Chondrocyte (in vitro differentiated cells): ENCODE data around the gene SRSF5. TPM values are rescaled to one million over a fixed set of nuclear protein-coding genes. Genes with fewer than 3 reads are reported as not detected.
A peak's percentile ranks its signal among the peaks of the same experiment; 100 is the strongest.

Source experiments
- DNase-seq: peaks from one replicate; pipeline ENCODE4 v3.0.0; 2021; ENCODE audit warnings: mixed read lengths, low spot score
- H3K27ac Mint-ChIP-seq: one replicate; pipeline ENCODE4 v1.8.0; 2021; ENCODE audit warnings: mild to moderate bottlenecking, moderate library complexity, mixed read lengths; ENCODE audit not compliant: unreplicated experiment
- H3K27me3 Mint-ChIP-seq: 2 replicates; pipeline ENCODE4 v1.8.0; 2021; ENCODE audit warnings: low read depth, mixed read lengths
- H3K36me3 Mint-ChIP-seq: 2 replicates; pipeline ENCODE4 v1.8.0; 2021; ENCODE audit warnings: low read depth, mixed read lengths
- H3K4me1 Mint-ChIP-seq: 2 replicates; pipeline ENCODE4 v1.8.0; 2021; ENCODE audit warnings: low read depth, mild to moderate bottlenecking, mixed read lengths
- H3K4me3 Mint-ChIP-seq: one replicate; pipeline ENCODE4 v1.8.0; 2021; ENCODE audit warnings: mild to moderate bottlenecking, moderate library complexity, mixed read lengths; ENCODE audit not compliant: unreplicated experiment
- H3K9me3 Mint-ChIP-seq: 2 replicates; pipeline ENCODE4 v1.8.0; 2021; ENCODE audit warnings: low read depth, mixed read lengths
- total RNA-seq: library from RNA; stranded (reverse); gene quantifications from 3 replicates; pipeline ENCODE4 v1.2.1, GENCODE V29; 2021
- TF ChIP-seq, protein P1 (sequence below): fragments of 200-600 bp; sonication (generic); IDR thresholded peaks from 2 replicates; pipeline ENCODE4 v1.5.0; 2021; ENCODE audit warnings: antibody characterized with exemption, mild to moderate bottlenecking, moderate library complexity

Gene SRSF5
- total RNA-seq, 1 donor from 2014 or later: 163 TPM

DNA sequence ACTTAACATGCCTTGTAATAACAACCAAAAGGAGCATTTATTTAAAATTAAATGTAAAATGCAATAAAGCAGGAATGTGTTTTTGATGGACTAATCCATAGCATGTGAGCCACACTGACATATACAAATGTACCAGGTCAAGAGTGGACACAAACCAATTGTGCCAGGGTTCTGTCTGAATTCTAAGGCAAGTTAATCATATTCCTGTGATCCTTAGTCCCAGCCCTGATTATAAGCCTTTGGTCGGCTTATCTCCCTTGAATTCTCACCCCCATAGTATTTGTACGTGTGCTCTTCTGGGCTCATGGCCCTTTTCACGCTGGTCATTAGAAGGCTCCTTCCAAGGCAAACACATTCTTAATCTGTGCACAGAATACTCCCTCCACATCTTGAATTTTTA, 10.6 kb upstream of the SRSF5 start:
- TF ChIP-seq, protein P1, sequence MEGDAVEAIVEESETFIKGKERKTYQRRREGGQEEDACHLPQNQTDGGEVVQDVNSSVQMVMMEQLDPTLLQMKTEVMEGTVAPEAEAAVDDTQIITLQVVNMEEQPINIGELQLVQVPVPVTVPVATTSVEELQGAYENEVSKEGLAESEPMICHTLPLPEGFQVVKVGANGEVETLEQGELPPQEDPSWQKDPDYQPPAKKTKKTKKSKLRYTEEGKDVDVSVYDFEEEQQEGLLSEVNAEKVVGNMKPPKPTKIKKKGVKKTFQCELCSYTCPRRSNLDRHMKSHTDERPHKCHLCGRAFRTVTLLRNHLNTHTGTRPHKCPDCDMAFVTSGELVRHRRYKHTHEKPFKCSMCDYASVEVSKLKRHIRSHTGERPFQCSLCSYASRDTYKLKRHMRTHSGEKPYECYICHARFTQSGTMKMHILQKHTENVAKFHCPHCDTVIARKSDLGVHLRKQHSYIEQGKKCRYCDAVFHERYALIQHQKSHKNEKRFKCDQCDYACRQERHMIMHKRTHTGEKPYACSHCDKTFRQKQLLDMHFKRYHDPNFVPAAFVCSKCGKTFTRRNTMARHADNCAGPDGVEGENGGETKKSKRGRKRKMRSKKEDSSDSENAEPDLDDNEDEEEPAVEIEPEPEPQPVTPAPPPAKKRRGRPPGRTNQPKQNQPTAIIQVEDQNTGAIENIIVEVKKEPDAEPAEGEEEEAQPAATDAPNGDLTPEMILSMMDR: no peak
- H3K4me1 Mint-ChIP-seq: no peaks in the 10 kb centered on the region
- H3K27ac Mint-ChIP-seq: no peak overlapping the region
- H3K27me3 Mint-ChIP-seq: no peaks in the 10 kb centered on the region
- H3K36me3 Mint-ChIP-seq: no peaks in the 10 kb centered on the region
- H3K4me3 Mint-ChIP-seq: no peak overlapping the region
- DNase-seq: no peak
- no peaks in the 10 kb centered on the region for H3K9me3 Mint-ChIP-seq

- H3K4me3 Mint-ChIP-seq: no peak overlapping the region
- DNase-seq: no peak
- no peaks in the 10 kb centered on the region for H3K9me3 Mint-ChIP-seq
- no peaks in the 10 kb centered on the region for H3K36me3 Mint-ChIP-seq
- TF ChIP-seq, protein P1: no peak
- no peak overlapping the region for H3K27ac Mint-ChIP-seq
- no peaks in the 10 kb centered on the region for H3K27me3 Mint-ChIP-seq
- peaks cover 3% of the 10 kb centered on the region for H3K4me1 Mint-ChIP-seq
These were observed 6.1 kb upstream of the SRSF5 start for GRCh38 chr14:69760810-69761209.

GRCh38 chr14:69763761-69764510, 3.0 kb upstream of the SRSF5 start:
- Mint-ChIP-seq H3K27me3 (no peaks in the 10 kb centered on the region), H3K27ac (no peak overlapping the region), H3K4me1 (peaks cover 26% of the 10 kb centered on the region), H3K4me3 (no peak overlapping the region), H3K9me3 (no peaks in the 10 kb centered on the region), H3K36me3 (peaks cover 17% of the 10 kb centered on the region)
- TF ChIP-seq, protein P1: no peak
- DNase-seq: no peak

GRCh38 chr14:69767369-69767999, 542 bp downstream of the SRSF5 start:
- Mint-ChIP-seq H3K27me3 (no peaks in the 10 kb centered on the region), H3K36me3 (peaks cover 41% of the 10 kb centered on the region), H3K4me3 (peak overlapping the region; percentile 97), H3K9me3 (no peaks in the 10 kb centered on the region), H3K4me1 (peaks cover 46% of the 10 kb centered on the region), H3K27ac (peak overlapping the region; percentile 100)
- peak; percentile 97 for DNase-seq
- TF ChIP-seq, protein P1: no peak

- TF ChIP-seq, protein P1: no peak
- peaks cover 51% of the 10 kb centered on the region for H3K36me3 Mint-ChIP-seq
These were observed 1.9 kb downstream of the SRSF5 start for GRCh38 chr14:69768873-69769272.

More at GRCh38 chr14:69768873-69769272, 1.9 kb downstream of the SRSF5 start:
- Mint-ChIP-seq H3K27me3 (no peaks in the 10 kb centered on the region), H3K27ac (peak overlapping the region; percentile 100), H3K4me1 (peaks cover 46% of the 10 kb centered on the region), H3K9me3 (no peaks in the 10 kb centered on the region), H3K4me3 (peak overlapping the region; percentile 97)
- DNase-seq: no peak
